HG03354 (cell line): ENCODE results near the gene HOXC4.

Source experiments
- ATAC-seq: cut with Tn5 transposase; IDR thresholded peaks from one replicate; pipeline ENCODE4 v1.9.1; 2021; ENCODE audit warnings: mild to moderate bottlenecking; ENCODE audit not compliant: unreplicated experiment, poor library complexity, severe bottlenecking

The HOXC4 gene

DNA sequence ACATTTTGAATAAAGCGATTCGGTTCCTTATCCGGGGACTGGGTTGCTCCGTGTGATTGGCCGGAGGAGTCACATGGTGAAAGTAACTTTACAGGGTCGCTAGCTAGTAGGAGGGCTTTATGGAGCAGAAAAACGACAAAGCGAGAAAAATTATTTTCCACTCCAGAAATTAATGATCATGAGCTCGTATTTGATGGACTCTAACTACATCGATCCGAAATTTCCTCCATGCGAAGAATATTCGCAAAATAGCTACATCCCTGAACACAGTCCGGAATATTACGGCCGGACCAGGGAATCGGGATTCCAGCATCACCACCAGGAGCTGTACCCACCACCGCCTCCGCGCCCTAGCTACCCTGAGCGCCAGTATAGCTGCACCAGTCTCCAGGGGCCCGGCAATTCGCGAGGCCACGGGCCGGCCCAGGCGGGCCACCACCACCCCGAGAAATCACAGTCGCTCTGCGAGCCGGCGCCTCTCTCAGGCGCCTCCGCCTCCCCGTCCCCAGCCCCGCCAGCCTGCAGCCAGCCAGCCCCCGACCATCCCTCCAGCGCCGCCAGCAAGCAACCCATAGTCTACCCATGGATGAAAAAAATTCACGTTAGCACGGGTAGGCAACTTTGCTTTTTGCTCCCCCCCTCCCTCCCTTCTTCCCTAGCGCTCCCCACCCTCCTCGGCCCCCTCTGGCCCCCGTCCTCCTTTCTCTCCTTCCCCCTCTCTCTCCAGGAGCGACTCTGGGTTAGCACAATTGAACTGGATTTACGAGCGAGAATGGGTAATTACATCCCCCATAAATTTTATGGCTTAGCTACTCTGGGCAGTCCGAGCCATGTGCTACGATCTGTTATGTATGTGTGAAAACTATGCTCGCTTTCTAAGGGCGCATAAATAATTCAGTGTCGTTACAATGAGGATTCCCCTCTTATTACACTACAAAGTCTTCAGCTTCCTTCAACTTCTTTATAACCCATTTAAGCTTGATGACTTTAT lies at the start of gene HOXC4:
Gene HOXC4 (plus strand): TSS at position 85 of the 991 bp plus-strand sequence. CDS start 88 bp downstream, at position 173.
- peak; percentile 46 for ATAC-seq

DNA sequence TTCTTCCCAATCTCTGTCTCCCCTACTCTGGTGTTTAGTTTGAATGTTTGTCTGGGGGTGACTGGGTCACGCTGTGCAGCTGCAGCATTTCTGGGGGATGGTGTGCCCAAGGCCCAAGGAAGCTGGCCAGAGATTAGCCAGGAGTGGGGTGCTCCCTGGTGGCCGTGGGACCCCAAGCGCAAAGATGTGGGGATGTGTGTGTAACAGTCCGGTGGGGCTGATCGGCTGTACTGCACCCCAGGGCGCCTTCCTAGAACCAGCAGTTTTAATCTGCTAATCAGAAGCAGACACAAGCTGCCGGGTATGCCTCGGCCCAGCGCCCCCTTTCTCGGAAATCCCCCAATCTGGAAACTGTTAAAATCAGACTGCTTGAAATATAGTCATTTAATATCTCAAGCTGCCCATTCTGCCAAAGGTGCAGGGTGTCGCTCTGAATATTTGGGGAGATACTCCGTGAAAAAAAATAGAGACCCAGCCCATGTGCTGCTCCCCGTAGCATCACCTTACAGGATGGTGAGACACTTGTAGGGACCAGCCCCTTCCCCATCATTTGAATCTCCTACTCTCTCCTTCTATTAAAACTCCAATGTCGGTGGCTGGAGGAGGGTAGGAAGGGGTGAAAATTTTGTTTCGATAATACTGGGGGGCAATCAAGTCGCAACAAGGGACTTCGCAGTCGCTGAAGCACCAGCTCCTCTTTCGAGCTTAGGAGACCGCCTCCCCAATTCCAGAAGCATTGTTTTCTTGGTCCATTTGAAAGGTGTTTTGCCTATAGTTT lies 49.4 kb upstream of the HOXC4 start:
- ATAC-seq: no peak

DNA sequence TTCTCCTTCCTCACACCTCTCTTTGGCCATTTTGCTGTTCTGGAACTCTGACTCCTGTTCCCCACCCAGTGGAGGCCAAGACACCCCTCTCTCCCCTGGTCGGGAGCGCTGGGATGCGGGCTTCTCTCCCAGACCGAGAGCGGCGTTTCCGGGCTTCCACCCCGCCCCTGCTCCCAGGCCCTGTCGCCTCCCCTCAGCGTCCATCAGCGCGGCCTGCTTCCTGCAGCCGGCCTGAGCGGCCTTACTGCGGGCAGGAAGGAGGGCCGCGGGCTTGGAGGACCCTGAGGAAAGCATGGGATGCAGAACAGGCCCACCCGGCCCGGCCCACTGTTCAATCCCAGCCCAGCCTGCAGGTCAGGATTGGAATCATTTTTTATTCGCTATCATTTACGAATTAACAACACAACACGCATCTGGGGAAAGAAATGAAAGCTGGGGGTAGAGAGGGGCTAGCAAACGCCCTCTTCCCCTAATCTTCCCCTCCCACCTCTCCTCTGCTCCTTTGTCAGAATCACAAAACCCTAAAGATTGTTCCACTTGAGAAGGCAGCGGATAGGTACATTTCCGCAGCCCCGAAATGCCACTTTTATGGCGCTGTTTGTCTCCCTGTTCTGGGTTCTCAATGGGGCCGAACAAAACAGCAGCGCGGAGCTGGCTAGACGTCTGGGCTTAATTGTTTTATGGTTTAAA lies 48.6 kb upstream of the HOXC4 start:
- ATAC-seq: no peak

DNA sequence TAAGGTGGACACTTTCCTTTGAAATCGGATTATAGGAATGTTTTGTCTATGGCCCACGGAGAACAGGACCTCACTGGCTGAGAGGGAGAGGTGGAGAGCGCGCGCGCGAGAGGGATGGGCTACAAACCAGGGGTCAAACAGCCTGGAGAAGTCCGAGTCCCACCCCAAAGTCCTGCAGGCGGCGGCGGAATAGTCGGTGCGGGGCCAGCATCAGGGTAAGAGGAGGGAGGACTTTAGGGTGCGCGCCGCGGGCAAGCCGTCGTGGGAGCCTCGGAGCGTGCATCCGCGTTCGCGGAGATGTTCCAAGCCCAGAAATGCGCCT lies 48.1 kb upstream of the HOXC4 start:
- no peak for ATAC-seq

DNA sequence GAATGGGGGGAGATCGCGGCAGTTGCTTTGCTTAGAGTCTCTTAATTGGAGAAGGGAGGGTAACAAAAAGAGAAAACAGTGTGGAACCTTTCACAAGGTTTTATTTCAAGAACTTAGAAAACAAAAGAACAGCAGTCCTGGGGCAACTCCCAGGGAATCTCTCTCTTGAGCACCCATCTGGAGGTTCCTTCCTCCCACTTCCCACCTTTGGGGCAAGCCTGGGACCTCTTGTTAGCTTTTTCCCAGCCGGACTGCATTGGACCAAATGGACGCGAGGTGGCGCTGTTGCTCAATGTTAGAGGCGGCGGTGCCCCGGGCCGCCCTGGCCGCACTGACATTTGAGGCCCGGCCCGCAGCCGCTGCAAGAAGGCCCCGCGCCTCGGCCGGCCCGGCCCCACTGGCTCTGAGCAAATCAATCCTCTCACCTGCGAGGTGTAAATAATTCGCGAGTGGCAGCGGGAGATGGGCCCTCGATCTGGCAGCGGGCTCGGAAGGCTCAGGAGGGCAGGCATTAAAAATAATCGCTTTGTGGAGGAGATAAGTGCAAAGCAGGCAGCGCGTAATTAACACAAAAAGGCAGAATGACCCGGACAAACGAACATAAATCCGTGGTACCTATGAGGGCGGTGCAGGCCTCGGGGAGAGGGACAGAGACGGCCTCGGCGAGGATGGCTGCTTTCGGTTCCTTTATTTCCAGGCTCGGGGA lies 47.6 kb upstream of the HOXC4 start:
- ATAC-seq: peak; percentile 78

DNA sequence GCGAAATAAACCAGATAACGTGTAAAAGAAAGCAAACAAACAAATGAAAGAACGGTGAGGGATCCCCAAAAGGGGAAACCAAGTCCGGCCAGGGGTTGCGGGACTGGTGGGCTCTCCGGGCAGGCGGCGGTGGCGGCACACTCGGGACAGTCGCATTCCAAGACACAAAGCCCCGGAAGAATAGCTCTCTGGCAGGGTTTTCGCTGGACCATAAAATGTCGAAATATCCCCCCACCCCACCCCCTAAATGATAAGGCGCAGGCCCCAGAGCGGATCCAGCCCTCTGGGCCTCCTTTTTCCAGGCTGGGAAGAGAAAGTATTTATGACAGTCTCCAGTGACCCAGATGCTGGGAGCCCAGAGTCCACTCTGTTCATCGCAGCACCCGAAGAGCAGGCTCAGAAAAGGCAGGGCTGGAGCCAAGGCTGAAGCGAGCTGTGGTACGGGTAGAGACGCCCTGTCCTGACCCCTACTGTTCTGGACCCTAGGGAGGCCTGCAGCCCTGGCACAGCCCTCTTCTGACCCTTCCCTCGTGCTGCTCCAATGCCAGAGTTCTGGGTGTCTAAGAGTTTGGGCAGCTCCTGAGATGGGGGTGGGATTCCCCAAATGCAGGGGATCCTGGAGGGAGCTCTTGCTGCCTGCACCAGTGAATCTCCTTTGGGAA lies 46.9 kb upstream of the HOXC4 start:
- ATAC-seq: no peak

DNA sequence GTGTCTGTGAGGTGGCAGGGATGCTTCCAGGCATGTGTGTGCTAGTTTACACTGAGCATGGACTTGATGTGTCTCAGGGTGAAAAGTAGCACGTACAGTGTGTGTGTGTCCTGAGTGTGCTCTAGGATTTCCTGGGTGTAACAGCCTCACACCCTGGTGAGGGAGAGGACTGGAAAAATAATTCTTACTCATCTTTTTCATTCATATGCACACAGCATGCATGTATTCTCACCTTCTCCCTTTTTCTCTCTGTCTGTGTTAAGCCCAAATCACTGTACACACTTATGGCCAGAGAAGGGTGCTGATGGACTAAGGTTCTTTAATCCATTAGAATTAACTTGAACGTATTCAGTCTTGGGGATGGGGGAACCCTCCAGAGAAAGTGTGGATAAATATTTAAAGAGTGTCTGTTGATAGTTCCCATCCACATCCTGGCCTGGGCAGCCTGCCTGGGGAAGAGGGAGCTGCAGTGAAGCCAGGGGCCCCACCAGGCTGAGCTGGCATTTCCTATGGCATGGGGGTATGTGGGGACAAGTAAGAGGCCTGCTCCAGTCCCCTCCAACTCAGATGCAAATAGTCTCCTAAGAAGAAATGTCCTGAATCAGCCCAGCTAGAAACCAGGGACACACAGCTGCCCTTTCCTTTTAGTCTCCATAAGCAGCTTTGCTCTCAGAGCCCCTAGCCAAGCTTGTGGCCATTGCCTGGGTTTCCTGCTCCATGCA lies 45.9 kb upstream of the HOXC4 start:
- no peak for ATAC-seq

DNA sequence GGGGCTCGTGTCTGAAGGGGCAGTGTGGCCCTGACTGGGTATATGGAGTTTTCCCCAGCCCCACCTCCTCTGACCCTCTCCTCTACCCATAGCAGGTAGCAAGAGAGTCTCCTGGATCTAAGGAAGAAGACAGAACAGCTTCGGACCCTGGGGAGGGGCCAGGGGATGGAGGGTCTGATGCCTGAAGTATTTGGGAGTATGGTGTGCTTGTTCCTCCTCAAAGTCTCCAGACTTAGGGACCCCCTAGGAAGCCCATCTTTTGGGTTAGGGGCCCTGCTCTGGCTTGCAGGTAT lies 45.4 kb upstream of the HOXC4 start:
- ATAC-seq: no peak

DNA sequence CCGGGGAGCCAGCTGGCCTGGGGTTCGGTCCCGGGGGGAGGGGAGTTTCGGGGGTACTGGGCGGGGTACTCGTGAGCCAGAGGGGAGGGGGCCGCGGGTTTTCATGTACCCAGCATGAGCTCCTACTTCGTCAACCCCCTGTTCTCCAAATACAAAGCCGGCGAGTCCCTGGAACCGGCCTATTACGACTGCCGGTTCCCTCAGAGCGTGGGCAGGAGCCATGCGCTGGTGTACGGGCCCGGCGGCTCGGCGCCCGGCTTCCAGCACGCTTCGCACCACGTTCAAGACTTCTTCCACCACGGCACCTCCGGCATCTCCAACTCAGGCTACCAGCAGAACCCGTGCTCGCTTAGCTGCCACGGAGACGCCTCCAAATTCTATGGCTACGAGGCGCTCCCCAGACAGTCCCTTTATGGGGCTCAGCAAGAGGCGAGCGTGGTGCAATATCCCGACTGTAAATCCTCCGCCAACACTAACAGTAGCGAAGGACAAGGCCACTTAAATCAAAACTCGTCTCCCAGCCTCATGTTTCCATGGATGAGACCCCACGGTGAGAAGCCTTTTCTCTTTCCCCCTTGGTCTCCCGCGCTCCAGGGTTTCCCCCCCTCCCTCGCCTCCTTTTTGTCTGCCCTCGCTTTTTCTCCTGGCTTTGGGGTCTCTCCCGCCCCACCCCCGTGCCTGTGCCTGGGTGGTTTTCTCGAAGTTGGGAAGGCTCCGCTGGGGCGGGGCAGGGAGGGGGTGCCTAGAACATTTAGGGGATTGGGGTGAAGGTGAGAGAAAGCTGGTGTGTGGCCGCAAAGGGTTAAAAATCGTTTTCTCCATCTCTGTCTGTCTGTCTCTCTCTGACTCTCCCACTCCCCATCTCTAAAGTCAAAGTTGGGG lies 44.2 kb upstream of the HOXC4 start:
- ATAC-seq: no peak

DNA sequence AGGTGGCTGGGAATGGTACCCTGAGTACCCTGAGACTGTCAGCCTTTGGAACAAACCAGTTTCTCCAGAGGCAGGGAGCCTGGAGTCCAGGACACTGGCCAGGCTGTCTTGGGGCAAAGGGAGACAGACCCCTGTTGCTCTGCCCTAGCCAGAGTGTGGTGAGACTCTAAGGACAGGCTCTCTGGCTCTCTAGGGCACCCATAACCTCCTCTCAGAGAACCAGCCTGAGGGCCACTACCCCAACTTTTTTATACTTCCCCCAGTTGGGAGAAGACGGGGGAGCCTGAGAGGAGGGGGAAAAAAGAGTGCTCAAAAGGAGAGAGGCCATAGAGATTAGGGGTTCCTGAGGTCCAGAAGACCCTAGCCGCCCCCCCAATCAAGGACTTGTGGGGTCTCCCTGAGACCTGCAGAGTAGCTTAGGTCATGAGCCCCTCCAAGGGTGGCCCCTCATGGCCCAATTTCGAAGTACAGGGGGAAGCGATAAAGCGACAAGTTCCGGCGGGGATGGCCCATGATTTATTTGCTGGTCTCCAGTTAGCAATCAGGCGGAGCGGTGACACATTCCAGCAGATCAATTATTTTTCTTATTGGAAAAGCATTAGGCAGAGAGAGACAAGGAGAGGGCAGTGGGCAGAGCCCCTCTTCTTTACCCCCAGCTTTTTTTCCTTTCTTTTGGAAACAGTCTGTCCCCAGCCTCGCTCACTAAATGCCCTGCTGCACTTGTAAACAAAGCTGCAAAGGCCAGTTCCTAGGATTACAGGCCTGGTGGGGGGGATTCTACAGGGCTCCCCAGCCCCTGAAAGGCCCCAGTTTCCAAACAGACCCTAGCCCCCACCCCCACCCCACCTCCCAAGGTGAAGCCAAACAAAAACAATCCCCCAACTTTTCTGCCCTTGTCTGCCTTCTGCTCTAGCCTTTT lies 43.3 kb upstream of the HOXC4 start:
- no peak for ATAC-seq

DNA sequence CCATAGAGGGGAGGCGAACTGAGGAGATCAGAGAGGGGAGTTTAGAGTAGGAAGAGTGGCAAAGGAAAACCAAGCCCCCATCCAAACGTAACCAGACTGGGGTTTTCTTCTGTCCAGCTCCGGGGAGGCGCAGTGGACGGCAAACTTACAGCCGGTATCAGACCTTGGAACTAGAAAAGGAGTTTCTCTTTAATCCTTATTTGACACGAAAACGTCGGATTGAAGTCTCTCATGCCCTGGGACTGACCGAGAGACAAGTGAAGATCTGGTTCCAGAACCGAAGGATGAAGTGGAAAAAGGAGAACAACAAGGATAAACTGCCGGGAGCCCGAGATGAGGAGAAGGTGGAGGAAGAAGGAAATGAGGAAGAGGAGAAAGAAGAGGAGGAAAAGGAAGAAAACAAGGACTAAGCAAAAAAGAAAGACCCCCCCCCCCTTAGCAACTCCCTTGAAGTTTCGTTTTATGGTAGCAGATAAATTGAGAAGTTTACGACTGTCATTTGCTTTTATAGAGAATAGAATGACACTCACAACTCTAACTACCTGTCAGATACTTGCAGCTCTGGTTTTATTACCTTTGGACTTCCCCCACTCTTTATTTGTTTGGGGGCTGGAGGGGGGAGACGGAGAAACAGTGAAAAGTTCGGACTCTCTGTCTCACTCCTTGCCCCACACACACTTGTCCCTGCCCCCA lies 42.5 kb upstream of the HOXC4 start:
- ATAC-seq: no peak

DNA sequence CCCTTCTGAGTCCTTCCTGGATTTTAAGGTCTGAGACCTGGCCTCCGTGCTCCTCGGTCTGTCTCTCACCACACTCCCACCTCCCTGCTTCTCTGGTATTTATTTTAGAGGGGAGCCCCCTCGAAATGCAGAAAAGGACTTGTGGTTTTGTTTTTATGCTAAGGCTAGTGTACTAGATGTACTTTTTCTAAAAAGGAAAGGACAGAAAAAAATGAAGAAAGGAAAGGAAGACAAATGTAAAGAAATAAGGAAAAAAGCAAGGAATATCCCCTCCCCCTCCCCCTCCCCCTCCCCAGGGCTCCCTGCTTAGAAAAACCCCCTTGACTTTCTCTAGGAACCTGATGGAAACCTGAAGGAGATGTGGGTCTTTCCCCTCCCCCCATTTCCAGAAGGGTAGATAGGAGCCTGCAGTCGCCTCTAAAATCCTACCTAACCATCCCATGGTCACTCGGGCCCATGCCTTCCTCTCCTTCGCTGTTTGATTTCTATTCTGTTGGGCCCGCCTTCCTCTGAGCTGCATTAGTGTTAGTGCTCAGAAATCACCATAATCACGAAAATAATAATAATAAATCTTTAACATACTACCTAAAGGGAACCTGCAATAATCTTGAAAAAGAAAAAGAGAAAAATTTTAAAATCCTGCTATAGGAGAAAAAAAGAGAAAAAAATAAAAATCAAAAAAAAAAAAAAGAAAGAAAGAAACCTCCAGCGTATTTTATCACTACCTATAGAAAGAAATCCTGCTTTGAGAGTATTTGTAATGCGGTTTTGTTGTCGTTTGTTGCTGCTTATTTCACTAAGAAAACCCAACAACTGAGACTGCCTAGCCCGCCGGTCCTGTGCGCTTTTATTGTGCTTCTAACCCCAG lies 41.7 kb upstream of the HOXC4 start:
- no peak for ATAC-seq

DNA sequence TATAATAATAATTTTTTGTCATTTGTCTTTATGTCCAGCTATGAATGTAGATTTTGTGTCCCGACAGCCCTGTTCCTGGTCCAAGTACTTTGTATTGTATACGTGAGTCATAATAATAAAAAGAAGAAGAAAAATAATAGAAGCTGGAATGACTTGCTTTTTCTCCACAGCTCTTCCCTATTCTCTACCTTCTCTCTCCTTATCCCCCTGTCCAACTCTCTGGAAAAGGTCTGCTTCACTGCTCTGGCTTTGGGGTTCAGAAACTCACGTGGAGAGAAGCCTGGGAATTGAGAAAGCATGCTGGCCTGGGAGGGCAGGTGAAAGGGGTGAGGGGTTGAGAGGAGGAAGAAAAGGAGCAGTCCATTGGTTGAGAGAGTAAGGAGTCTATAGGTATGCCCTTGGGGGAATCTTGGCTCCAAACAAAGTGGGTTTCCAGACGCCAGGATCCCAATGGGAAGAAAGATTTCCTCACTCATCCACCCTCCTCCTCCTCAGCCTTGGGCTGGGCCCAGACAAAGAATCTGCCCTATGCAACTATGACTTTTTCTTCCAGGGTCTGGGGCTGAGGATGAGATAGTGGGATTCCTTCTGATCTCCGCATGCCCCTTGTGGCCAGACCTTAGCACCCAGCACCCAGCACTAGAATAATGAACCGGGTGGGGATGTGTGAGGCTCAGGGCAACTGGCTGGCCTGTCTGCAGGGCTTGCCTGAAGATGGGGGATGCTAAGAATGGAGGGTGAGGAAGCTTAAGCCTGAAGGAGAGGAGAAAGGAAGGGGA lies 40.8 kb upstream of the HOXC4 start:
- no peak for ATAC-seq

DNA sequence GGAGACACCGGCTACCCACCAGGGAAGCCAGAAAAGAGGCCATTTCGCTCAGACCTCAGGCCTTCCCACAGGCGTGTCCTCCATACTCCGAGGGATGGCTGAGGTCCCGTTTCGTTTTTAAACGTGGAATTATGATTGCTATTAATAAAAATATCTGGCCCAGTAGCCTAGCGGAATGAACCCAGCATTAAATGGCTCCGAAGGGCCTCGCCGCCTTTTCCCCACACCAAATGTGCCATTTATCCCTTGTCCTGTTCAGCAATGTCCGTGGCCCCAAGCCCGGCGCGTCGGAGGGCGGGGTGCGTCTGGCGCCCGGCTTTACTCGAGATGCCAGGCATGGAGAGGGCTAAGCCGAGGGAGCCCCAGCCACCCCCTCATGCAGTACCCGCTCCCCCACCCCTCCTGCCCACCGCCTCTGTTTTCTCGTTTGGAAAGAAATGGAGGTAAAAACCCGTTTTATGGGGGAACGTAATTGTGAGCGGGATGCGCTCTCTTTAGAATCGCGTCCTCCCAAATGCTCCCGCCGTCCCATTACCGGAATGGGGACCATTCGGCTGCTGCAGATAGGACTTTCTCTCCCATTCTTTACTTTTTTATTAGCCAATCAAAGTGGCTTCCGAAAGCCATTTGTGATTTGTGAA lies 39.1 kb upstream of the HOXC4 start:
- no peak for ATAC-seq
